Endothelial cell (in vitro differentiated cells): Measurements from ENCODE around the gene MORC2. TPM values are rescaled to one million over a fixed set of nuclear protein-coding genes. Genes with fewer than 3 reads are reported as not detected.

Experiments used
- DNase-seq: peaks from one replicate; pipeline ENCODE4 v3.0.0; 2021; ENCODE audit warnings: low spot score
- H3K27ac Mint-ChIP-seq: one replicate; pipeline ENCODE4 v1.8.0; 2021; ENCODE audit warnings: mixed read lengths, inconsistent platforms; ENCODE audit not compliant: unreplicated experiment
- H3K27me3 Mint-ChIP-seq: one replicate; pipeline ENCODE4 v1.8.0; 2021; ENCODE audit warnings: mild to moderate bottlenecking, moderate library complexity, mixed read lengths, inconsistent platforms; ENCODE audit not compliant: unreplicated experiment
- H3K36me3 Mint-ChIP-seq: one replicate; pipeline ENCODE4 v1.8.0; 2021; ENCODE audit warnings: mild to moderate bottlenecking, low read depth, mixed read lengths, inconsistent platforms; ENCODE audit not compliant: unreplicated experiment
- H3K4me1 Mint-ChIP-seq: one replicate; pipeline ENCODE4 v1.8.0; 2021; ENCODE audit warnings: mild to moderate bottlenecking, mixed read lengths, inconsistent platforms; ENCODE audit not compliant: unreplicated experiment
- H3K4me3 Mint-ChIP-seq: one replicate; pipeline ENCODE4 v1.8.0; 2021; ENCODE audit warnings: mild to moderate bottlenecking, mixed read lengths, inconsistent platforms; ENCODE audit not compliant: unreplicated experiment
- H3K9me3 Mint-ChIP-seq: one replicate; pipeline ENCODE4 v1.8.0; 2021; ENCODE audit warnings: mixed read lengths, inconsistent platforms; ENCODE audit not compliant: unreplicated experiment
- total RNA-seq: library from RNA; stranded (reverse); fragmentation: NEBNext Ultra II Directional; extraction: Animal tissue kit (Norgen Biotek cat#: 25700); gene quantifications from one replicate; pipeline ENCODE4 v1.2.1, GENCODE V29; 2021; ENCODE audit not compliant: unreplicated experiment
- TF ChIP-seq, protein P1 (sequence below): fragments of 200-600 bp; sonication (generic); IDR thresholded peaks from one replicate; pipeline ENCODE4 v1.5.0; 2021; ENCODE audit warnings: antibody characterized with exemption; ENCODE audit not compliant: unreplicated experiment

MORC2 gene
- total RNA-seq, 1 donor from 2014 or later = 56.2 TPM

GRCh38 chr22:30925667-30926066 lies 42.9 kb downstream of the MORC2 start:
- Mint-ChIP-seq H3K4me3 (no peak overlapping the region), H3K27me3 (peaks cover 2% of the 10 kb centered on the region), H3K9me3 (no peaks in the 10 kb centered on the region), H3K4me1 (peaks cover 12% of the 10 kb centered on the region), H3K27ac (no peak overlapping the region), H3K36me3 (peaks cover 49% of the 10 kb centered on the region)
- DNase-seq = no peak
- TF ChIP-seq, protein P1, sequence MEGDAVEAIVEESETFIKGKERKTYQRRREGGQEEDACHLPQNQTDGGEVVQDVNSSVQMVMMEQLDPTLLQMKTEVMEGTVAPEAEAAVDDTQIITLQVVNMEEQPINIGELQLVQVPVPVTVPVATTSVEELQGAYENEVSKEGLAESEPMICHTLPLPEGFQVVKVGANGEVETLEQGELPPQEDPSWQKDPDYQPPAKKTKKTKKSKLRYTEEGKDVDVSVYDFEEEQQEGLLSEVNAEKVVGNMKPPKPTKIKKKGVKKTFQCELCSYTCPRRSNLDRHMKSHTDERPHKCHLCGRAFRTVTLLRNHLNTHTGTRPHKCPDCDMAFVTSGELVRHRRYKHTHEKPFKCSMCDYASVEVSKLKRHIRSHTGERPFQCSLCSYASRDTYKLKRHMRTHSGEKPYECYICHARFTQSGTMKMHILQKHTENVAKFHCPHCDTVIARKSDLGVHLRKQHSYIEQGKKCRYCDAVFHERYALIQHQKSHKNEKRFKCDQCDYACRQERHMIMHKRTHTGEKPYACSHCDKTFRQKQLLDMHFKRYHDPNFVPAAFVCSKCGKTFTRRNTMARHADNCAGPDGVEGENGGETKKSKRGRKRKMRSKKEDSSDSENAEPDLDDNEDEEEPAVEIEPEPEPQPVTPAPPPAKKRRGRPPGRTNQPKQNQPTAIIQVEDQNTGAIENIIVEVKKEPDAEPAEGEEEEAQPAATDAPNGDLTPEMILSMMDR = no peak

- H3K27me3 Mint-ChIP-seq = peaks cover 2% of the 10 kb centered on the region
- peaks cover 34% of the 10 kb centered on the region for H3K36me3 Mint-ChIP-seq
These were observed 45.2 kb downstream of the MORC2 start for GRCh38 chr22:30923168-30923900.

GRCh38 chr22:30922151-30922611 lies 46.4 kb downstream of the MORC2 start:
- H3K27ac Mint-ChIP-seq = peak overlapping the region; percentile 26
- no peak for DNase-seq
- H3K4me3 Mint-ChIP-seq = no peak overlapping the region
- H3K9me3 Mint-ChIP-seq = no peaks in the 10 kb centered on the region
- peaks cover 27% of the 10 kb centered on the region for H3K36me3 Mint-ChIP-seq
- H3K4me1 Mint-ChIP-seq = peaks cover 15% of the 10 kb centered on the region
- H3K27me3 Mint-ChIP-seq = peaks cover 2% of the 10 kb centered on the region
- TF ChIP-seq, protein P1 = no peak

More at GRCh38 chr22:30923168-30923900, 45.2 kb downstream of the MORC2 start:
- no peak for DNase-seq
- peak overlapping the region; percentile 53 for H3K4me3 Mint-ChIP-seq
- TF ChIP-seq, protein P1 = no peak
- no peaks in the 10 kb centered on the region for H3K9me3 Mint-ChIP-seq
- peaks cover 15% of the 10 kb centered on the region for H3K4me1 Mint-ChIP-seq
- H3K27ac Mint-ChIP-seq = no peak overlapping the region

GRCh38 chr22:30921108-30921507 lies 47.5 kb downstream of the MORC2 start:
- H3K4me3 Mint-ChIP-seq = no peak overlapping the region
- H3K9me3 Mint-ChIP-seq = no peaks in the 10 kb centered on the region
- peaks cover 24% of the 10 kb centered on the region for H3K36me3 Mint-ChIP-seq
- peaks cover 15% of the 10 kb centered on the region for H3K4me1 Mint-ChIP-seq
- no peak for DNase-seq
- peak overlapping the region; percentile 20 for H3K27ac Mint-ChIP-seq
- TF ChIP-seq, protein P1 = no peak
- peaks cover 5% of the 10 kb centered on the region for H3K27me3 Mint-ChIP-seq

DNA sequence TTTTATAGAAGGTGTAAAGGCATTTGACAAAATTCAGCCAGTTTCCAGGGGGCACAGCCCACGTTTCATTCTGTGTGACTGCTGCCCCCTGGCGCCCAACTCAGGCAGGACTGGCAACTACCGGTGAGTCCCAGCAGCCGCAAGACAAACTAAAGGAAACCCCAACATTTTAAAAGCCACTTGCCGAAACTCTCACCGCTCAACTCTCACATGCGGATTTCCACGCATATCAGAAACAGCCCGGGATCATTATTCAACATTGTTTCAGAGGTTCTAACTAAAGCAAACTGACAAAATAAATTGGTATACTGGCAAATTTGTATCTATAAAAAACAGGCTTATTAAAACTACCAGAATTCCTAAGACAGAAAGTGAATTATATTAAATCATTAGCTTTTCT lies 48.2 kb downstream of the MORC2 start:
- Mint-ChIP-seq H3K27ac (no peak overlapping the region), H3K27me3 (peaks cover 5% of the 10 kb centered on the region), H3K36me3 (peaks cover 23% of the 10 kb centered on the region), H3K9me3 (no peaks in the 10 kb centered on the region), H3K4me1 (peaks cover 15% of the 10 kb centered on the region), H3K4me3 (peak overlapping the region; percentile 4)
- TF ChIP-seq, protein P1 = peak; percentile 95
- DNase-seq = peak; percentile 87
